Spleen (tissue), 7 donors: ENCODE measurements around the gene SPAG5.

Experiments used
- POLR2A ChIP-seq, 3 donors: fragments of 450-650 bp; IDR thresholded peaks; one replicate each; pipeline ENCODE4 v1.5.1; 2017; ENCODE audit warnings: antibody characterized with exemption in 3 of 3, mild to moderate bottlenecking in 1 of 3
- POLR2AphosphoS5 ChIP-seq, 3 donors: sonication (generic); formaldehyde crosslinking; IDR thresholded peaks; one replicate each; pipeline ENCODE4 v1.5.1; 2017; ENCODE audit warnings: antibody characterized with exemption in 3 of 3
- TF ChIP-seq, protein P1 (sequence below), 11 experiments: fragments of 200-600 bp in 7 of 11; fragments of 450-650 bp in 4 of 11; sonication (generic) in 4 of 11; IDR thresholded peaks in 8 of 11; conservative IDR thresholded peaks in 3 of 11; 1 replicate in 7 of 11; 2 replicates in 4 of 11; pipeline versions ENCODE4 v1.4.0 to v1.8.0; 2016 to 2021; ENCODE audit warnings: antibody characterized with exemption in 11 of 11, inconsistent platforms in 4 of 11, mild to moderate bottlenecking in 1 of 11
- donor health status: DM: no; HTN: no; CAD: no; lungs with moderate emphysema.
- donor health status: DM: no; HTN: no; CAD: no.
- donor health status: DM: no; HTN: no; CAD: no.

DNA sequence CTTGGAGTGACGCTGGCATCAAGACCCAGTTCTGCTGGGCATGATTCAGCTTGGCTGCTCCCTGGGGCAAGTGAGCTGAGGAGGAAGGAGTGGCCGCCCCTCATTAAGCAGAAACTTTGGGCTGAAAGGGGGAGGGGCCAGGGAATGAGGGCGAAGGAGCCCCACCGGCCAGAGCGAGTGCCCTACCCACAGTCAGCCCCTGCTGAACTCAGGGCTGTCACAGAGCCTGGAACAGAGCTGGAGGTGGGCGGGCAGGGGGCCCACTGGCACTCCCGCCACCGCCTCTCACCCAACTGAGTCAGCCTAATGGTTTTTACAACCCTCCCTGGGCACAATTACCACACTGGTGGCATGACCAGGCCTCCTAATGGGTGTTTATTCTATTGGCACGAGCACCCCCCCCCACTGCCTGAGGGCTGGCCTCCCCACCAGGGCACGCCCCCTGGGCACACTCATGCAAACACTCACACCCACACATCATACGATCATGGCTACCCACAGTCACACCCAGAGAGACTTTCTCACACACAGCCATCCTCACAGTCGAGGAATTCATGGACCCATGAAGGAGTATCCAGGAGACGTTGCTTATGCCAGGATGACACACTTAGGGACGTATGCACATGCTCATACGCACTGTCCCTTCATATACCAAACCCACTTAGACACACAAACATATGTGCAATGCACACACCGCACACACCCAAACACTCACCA lies 65.6 kb downstream of the SPAG5 start:
- TF ChIP-seq, protein P1, sequence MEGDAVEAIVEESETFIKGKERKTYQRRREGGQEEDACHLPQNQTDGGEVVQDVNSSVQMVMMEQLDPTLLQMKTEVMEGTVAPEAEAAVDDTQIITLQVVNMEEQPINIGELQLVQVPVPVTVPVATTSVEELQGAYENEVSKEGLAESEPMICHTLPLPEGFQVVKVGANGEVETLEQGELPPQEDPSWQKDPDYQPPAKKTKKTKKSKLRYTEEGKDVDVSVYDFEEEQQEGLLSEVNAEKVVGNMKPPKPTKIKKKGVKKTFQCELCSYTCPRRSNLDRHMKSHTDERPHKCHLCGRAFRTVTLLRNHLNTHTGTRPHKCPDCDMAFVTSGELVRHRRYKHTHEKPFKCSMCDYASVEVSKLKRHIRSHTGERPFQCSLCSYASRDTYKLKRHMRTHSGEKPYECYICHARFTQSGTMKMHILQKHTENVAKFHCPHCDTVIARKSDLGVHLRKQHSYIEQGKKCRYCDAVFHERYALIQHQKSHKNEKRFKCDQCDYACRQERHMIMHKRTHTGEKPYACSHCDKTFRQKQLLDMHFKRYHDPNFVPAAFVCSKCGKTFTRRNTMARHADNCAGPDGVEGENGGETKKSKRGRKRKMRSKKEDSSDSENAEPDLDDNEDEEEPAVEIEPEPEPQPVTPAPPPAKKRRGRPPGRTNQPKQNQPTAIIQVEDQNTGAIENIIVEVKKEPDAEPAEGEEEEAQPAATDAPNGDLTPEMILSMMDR (IDR thresholded peaks at IDR 0.05 in 8 of 11, conservative IDR thresholded peaks at IDR 0.05 in 3 of 11), result no peak
- TF ChIP-seq POLR2AphosphoS5 (IDR thresholded peaks at IDR 0.05) (no peak), POLR2A (IDR thresholded peaks at IDR 0.05) (no peak)
